ENCODE measurements around the gene STXBP6.
"Not testable (repeated sequence)": the region's sequence is repeated elsewhere in the genome, so short reads cannot be mapped to it uniquely, and the experiment has no call there.

The STXBP6 gene

GRCh38 chr14:24774187-24774915 lies 275.6 kb downstream of the STXBP6 start:
- no peak for DNase-seq (ENCODE audit: extremely low read depth in 1 of 2, low read depth in 1 of 2)

DNA sequence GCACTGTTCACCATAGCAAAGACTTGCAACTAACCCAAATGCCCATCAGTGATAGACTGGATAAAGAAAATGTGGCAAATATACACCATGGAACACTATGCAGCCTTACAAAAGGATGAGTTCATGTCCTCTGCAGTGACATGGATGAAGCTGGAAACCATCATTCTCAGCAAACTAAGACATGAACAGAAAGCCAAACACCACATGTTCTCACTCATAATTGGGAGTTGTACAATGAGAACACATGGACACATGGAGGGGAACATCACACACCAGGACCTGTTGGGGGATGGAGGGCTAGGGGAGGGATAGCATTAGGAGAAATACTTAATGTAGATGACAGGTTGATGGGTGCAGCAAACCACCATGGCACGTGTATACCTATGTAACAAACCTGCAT lies 276.4 kb downstream of the STXBP6 start:
- not testable (repeated sequence) for DNase-seq (ENCODE audit: extremely low read depth in 1 of 2, low read depth in 1 of 2)

- no peak for DNase-seq (ENCODE audit: extremely low read depth in 1 of 2, low read depth in 1 of 2)
Measured at GRCh38 chr14:24766434-24766833, 283.5 kb downstream of the STXBP6 start.

DNA sequence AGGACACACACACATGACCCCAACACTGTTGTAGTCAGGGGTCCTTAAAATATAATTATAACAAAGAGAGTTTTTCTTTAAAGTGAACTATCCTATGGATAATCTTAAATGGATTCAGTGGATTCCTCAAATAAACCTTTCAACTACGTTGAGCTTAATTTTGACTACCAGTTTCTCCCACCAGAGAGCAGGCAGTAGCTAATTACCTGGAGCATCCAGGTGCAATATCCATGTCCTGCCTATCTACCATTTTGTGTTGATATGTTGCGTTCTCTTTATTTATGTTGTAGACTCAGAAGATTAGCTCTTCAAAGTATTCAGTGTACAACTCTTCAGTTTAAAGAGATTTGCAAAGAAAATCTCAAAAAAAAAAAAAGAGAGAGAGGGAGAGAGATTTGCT lies 288.8 kb downstream of the STXBP6 start:
- no peak for DNase-seq (ENCODE audit: extremely low read depth in 1 of 2, low read depth in 1 of 2)

Data from activated CD8-positive, alpha-beta memory T cell treated with anti-CD3 and anti-CD28 coated beads for 1 hour (primary cell).